Fibroblast of the conjunctiva (primary cell): Measurements from ENCODE around the gene ARMH4.

Experiments
- DNase-seq: peaks from one replicate; pipeline ENCODE4 v3.0.0-alpha.2; 2010; ENCODE audit warnings: low read depth

ARMH4 gene

DNA sequence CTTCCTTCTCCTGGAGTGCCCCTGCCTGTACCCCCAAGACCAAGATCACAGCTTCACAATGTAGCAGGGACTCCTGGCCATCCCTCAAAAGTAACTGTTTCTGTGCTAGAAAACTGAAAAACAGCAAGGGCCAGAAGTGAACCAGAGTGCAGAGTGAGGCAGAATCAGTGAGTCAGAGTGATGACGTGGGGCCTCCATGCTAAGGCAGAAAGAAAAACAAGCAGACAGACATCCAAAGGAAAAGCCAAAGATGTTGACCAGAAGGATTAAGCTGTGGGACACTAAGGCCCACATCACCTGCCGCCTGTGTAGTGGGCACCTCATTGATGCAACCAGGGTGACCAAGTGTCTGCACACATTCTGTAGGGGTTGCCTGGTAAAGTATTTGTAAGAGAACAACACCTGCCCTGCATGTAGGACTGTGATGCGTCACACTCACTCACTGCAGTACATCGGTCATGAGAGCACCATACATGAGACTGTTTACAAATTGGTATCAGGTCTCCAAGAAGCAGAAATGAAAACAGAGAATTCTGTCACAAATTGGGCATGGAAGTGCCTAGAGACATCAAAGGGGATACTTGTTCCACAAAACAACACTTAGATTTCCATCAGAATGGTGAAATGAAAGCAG is 51.2 kb downstream of the ARMH4 start:
- DNase-seq = no peak

- no peak for DNase-seq
Measured at GRCh38 chr14:58099682-58100081, 52.3 kb downstream of the ARMH4 start.

DNA sequence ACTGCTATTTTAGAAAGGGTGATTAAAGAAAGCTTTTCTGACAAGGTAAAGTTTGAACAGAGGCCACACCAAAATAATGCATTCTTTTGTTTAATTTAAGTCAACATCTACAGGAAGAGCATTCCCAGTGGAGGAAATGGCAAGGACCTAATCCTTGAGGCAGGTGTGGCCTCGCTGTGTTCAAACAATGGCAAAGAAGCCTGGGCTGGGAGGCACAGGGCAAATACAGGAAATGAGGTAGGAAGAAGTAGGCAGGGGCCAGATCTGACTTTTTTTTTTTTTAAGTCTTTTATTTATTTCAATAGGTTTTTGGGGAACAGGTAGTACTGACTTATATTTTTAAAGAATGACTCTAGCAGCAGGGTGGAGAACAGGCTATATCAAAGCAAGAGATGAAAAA is 53.5 kb downstream of the ARMH4 start:
- DNase-seq = no peak

DNA sequence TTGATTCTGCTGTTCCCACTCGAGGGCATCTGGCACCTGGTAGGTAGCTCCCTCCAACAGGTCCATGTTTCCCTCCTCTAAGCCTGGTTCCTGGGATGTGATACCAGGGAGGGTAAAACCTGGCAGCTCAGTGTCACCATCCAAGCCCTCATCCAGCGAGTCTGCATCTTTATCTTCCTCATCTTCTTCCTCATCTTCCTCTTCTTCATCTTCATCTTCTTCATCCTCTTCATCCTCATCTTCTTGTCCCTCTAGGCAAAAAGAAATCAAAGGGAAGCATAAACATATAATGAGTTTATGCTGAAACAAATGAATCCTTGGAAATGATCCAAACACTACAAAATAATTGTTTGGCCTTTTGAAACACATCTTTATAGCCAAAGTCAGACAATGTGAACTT is 55.3 kb downstream of the ARMH4 start:
- DNase-seq = no peak

DNA sequence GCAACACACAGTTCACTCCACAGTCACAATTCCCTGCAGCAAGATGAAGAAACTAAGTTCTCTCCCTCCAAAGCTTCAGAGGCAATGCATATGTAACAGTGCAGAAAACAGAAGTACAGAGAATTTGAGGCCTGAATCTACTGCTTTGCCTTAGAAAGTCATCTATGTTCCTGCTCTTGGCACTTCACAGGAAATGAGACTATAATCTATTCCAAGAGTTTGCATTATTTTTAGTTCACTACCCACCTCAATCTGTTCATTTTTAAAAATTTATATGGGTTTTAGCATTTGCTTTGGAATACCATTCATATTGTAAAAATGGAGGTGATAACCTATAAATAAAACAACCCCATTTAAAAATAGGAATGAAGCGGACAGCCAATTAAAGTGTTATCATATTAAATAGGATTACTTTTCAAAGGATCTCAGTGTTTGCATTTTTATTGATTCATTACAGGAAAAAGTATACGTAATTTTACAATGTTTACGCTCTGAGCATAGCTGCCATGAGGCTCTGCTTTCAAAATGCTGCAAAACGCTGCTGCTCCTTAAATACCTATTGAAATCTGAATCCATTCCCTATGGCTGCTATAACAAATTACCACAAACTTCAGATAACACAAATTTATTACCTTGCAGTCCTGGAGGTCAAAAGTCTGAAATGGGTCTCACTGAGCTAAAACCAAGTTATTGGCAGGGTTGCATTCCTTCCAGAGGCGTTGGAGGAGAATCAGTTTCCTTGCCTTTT is 60.0 kb downstream of the ARMH4 start:
- no peak for DNase-seq

DNA sequence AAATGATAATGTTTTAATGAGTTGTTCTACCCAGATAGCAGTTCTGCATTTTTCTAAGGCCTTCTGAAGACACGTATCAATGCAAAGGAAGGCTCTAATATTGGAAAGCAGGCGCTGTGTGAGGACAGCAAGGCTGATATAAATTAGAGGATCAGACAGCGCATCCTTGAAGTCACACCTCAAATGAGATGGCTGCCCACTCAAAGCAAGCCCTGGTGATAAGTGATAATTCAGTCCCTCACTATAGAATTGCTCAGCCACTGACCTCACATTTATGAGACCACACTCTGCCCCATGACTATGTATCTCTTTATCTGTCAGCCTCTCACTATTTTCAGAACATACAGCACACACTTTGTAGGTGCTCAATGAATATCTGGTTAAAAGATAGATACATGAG is 62.4 kb downstream of the ARMH4 start:
- no peak for DNase-seq

DNA sequence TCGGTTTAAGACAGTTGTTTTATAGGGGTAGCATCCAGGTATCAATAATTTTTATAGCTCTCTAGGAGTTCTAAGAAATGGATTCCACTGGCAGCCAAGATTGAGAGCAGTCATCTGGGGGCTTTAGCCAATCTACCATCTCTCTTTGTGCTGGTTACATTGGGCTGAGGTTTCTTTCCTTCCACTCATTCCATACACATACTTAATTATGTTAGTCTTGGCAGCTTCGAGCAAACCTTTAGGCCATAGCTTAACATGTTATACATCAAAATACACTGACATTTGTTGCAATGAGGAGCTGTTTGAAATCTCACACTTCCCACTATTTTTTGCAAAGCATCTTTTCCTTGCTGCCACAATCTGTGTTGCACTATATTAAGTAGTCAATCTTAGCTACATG is 63.1 kb downstream of the ARMH4 start:
- no peak for DNase-seq

DNA sequence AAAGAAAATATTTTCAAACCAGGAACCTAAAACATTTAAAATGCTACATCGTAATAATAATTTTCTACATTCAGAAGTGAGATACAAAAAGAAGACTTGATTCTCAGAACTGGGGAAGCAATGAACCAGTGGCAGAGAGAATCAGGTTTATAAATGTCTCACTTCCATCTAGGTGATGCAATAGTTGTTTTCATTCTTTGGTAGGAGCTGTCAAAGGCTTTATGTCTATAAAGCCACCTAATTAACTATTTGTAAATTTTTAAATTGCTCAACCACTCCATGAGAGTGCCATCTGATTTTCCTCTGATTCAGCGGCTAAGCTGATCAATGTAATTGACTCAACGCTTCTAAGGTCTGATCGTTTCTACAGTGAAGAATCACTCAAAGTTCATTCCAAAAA is 66.1 kb downstream of the ARMH4 start:
- no peak for DNase-seq

GRCh38 chr14:58082491-58083098 is 69.4 kb downstream of the ARMH4 start:
- peak; percentile 60 for DNase-seq

DNA sequence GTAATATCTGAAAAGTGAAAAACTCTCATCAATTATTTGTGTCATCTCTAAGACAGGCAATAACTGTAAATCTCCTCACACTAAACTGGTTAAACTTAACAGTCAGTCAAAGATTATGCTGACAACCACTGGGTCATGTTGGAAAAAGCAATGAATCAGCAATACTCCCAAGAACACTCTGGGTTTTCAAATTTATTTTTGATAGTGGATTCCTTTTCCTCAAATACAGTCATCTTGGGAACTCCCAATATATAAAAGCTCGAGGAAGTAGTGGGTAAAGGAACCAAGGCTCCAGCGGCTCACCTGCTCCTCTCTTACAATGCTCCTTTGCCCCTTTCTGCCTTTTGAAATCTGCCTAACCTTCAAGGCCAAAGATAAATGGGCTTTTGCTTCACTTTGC is 70.0 kb downstream of the ARMH4 start:
- DNase-seq = no peak

DNA sequence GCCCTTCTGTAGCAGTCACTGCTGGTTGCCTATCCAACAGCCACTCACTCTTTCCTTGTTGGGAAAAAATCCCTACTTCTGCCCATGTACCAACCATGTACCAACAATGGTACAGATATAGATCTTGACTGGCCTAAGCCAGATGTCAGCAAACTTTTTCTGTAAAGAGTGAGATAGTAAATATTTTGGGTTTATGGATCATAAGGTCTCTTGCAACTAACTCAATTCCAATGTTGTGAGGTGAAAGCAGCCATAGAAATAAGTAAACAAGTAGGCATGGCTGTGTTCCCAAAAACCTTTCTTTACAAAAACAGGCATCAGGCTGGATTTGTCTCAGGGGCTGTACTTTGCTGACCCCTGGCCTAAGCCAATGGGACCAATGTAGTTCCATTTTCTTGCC is 73.5 kb downstream of the ARMH4 start:
- no peak for DNase-seq

GRCh38 chr14:58078068-58078467 is 73.9 kb downstream of the ARMH4 start:
- no peak for DNase-seq

DNA sequence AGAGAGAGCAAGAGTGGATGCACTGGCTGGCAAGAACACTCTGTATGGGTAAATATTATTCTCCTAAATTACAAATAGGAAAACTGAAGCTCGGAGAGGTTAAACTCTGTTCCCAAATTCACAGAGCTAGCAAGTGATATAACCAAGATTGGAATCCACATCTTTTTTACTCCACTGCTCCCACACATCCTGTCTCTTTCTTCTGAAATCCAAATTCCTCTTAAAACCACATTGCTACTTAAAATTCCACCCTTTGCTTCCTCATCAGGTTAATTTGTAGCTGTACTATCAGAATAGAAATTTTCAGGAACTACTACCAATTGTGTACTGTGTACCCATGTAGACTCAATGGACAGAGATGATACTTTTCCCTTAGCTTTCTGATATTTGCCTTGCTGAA is 74.4 kb downstream of the ARMH4 start:
- DNase-seq = no peak

- DNase-seq = no peak
Measured at GRCh38 chr14:58073516-58073915, 78.5 kb downstream of the ARMH4 start.

DNA sequence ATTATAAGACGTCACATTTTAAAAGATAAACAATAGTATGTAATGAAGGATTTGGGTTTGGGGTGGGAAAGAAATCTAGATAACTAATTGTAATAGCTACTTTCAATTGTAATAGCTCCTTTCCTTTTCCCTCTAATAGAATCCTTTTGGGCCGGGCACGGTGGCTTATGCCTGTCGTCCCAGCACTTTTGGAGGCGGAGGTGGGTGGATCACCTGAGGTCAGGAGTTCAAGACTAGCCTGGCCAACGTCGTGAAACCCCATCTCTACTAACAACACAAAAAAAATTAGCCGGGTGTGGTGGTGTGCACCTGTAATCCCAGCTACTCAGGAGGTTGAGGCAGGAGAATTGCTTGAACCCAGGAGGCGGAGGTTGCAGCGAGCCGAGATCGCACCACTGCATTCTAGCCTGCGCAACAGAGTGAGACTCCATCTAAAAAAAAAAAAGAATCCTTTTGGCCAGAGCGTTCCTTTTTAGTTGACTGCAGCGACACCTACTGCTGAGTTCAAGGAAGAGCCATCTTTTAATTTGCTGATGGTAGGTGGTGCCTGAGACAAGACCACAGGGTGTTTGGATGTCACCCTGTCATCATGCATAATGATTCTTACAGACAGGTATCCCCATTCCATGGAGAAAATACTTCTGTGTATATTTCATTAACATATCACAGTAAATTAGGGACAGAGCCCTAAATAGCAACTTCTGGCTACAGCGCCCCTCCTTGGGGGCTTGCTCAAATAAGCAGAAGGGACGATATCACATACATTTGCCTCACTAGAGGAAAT is 79.5 kb downstream of the ARMH4 start:
- DNase-seq = peak; percentile 66

DNA sequence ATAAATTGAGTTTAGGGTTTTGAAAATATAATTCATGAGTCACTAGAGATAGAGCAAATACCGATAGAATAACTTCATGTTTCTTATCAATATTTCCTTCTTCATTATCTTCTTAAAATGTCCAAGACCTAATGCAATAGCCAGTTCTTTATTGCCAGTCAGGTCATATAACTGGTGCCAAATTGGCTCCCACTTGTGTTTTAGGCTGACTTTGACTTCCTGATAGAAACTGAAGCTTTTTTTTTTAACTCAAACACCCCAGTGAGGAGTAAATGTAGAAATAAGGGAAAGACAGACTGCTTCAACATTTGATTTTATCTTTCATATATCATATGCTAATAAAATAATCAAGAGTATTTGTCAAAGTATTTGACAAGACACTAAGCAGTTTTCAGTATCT is 80.7 kb downstream of the ARMH4 start:
- DNase-seq = no peak

DNA sequence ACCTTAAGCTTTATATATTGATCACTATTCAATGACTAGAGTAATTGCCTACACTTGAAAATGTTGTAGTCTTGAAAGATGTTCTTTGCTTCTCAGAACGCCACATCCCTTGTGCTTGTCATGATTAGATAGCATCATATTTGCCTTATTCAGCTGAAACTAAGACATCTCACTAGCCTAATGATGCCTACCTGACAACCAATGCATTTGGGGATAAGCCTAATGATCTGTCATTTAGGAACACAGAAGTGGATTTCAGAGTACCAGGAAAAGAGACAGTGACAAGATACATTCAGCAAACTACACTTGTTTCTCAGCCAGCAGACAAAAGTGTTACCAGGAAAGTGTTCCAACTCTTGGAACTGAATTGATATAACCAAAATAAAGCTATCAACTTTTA is 83.7 kb downstream of the ARMH4 start:
- DNase-seq = no peak

DNA sequence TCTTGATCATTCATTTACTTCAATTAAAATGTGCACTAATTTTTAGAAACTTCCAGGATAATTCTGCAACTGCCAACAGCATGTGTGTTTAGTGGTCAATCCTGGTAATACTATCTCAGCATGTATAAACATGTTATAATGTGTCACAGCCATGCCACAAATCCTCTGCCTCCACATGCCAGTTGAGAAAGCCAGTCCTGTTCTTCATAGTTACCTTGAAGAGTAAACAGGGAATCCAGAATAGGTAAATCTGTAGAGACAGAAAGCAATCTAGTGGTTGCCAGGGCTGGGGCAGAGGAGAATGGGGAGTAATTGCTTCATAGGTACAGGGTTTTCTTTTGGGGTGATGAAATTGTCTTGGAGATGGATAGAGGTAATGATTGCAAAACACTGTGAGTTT is 85.9 kb downstream of the ARMH4 start:
- DNase-seq = no peak

DNA sequence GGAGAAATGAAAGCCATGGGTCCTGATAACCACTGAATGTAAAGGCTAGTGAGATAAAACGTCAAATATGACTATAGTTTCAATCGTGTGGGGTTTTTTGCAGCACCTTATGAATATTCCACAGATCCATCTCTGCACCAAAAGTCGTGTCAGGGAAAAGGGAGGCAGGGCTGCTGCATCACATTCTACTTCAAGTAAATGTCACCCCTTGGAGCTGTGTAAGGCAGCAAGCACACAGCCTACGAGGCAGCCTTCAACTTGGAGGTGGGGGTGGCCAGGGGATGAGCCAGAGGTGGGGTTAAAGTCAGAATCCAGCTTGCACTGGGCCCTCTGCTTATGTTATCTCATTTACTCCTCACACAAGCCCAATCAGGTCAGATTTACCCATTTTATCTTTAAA is 90.4 kb downstream of the ARMH4 start:
- DNase-seq = no peak

GRCh38 chr14:58060898-58061297 is 91.1 kb downstream of the ARMH4 start:
- DNase-seq = no peak

DNA sequence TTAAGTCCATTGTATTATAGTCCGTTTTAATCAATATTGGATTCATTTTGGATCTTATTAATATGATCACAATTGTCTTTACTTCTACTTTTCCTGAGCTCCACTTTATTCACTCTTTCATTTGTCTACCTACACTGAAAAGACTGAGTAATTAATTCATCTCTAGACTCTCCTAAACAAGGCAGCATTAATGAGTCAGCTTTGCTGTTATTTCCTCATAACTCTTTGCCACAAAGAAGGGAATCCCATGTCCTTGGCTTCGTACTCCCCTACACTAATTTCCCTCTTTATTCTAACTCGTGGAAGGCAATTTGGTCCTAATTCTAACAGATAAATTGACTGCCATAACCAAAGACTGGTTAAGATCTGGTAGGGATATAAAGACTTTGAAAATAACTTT is 91.9 kb downstream of the ARMH4 start:
- no peak for DNase-seq

GRCh38 chr14:58059126-58059525 is 92.9 kb downstream of the ARMH4 start:
- no peak for DNase-seq

- no peak for DNase-seq
Measured at GRCh38 chr14:58055497-58056010, 96.5 kb downstream of the ARMH4 start.
